K562 treated with DMSO at 1 percent for 24 hours (cell line): ENCODE data around the gene C11orf42. TPM values are rescaled to one million over a fixed set of nuclear protein-coding genes. Genes with fewer than 3 reads are reported as not detected.

Source experiments
- total RNA-seq: library from RNA; unstranded; fragments of 300-600 nt; gene quantifications from 2 replicates; pipeline ENCODE4 v1.2.3, GENCODE V29; 2022; ENCODE audit warnings: low read depth; ENCODE audit not compliant: insufficient read depth

C11orf42 gene, protein sequence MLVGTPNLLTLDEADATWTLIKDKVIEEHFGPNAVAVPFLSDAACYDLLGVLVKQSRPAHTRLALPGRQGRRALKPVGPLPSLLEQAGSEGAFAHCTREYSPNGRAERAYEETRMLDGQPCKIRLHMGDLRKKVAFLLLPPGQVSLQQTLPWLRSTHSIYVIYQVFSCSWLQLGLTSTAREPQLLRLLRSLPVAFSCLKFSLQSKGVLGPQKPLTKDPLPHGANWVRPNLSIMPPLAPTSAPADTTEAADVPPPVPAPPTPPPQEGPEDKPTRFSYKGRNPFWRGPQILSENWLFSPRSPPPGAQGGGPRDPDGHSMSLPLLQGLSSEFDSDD
- 1.1 TPM in 1 of 2 replicates, not detected in the other for total RNA-seq

GRCh38 chr11:6205366-6205765, at the start of gene C11orf42:
TSS of gene C11orf42 (plus strand) at chr11:6205557. CDS start at chr11:6205616, 59 bp downstream.

GRCh38 chr11:6170226-6170625, 35.1 kb upstream of the C11orf42 start, which contains the start of gene OR52B2:
TSS of gene OR52B2 (minus strand) at chr11:6170326. CDS start at chr11:6170326, 0 bp downstream.

DNA sequence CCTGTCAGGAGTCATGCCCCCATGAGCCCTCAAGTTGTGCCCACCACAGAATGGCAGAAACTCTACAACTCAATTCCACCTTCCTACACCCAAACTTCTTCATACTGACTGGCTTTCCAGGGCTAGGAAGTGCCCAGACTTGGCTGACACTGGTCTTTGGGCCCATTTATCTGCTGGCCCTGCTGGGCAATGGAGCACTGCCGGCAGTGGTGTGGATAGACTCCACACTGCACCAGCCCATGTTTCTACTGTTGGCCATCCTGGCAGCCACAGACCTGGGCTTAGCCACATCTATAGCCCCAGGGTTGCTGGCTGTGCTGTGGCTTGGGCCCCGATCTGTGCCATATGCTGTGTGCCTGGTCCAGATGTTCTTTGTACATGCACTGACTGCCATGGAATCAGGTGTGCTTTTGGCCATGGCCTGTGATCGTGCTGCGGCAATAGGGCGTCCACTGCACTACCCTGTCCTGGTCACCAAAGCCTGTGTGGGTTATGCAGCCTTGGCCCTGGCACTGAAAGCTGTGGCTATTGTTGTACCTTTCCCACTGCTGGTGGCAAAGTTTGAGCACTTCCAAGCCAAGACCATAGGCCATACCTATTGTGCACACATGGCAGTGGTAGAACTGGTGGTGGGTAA, 6.1 kb upstream of the C11orf42 start, which contains the start of gene OR52W1:
TSS of gene OR52W1 (plus strand) at position 51 of the 637 bp plus-strand sequence. CDS start at position 51, 0 bp downstream.

GRCh38 chr11:6234387-6235107, 29.2 kb downstream of the C11orf42 start, which contains the start of gene FHIP1B:
TSS of gene FHIP1B (minus strand) at chr11:6234636. CDS start at chr11:6224516, 10,120 bp downstream.

GRCh38 chr11:6238902-6239301, 33.5 kb downstream of the C11orf42 start, which contains the start of gene CNGA4:
TSS of gene CNGA4 (plus strand) at chr11:6239089. CDS start at chr11:6239207, 118 bp downstream.

Other genes with a start within 250 kb of the C11orf42 start
- not detected in 2 replicates for gene OR56A5, start 237.1 kb upstream of the C11orf42 start, total RNA-seq
- not detected in 2 replicates for gene OR52L1, start 218.6 kb upstream of the C11orf42 start, total RNA-seq
- gene OR56A4, start 198.6 kb upstream of the C11orf42 start, total RNA-seq: not detected in 2 replicates
- gene OR56A1, start 174.8 kb upstream of the C11orf42 start, total RNA-seq: not detected in 2 replicates
- gene OR56B4, start 97.9 kb upstream of the C11orf42 start, total RNA-seq: not detected in 2 replicates
- not detected in 2 replicates for gene OR52B2, start 35.2 kb upstream of the C11orf42 start, total RNA-seq
- not detected in 2 replicates for gene OR52W1, start 6.3 kb upstream of the C11orf42 start, total RNA-seq
- gene FHIP1B, start 29.1 kb downstream of the C11orf42 start, total RNA-seq: 19.6 and 22.2 TPM in 2 replicates
- gene CNGA4, start 33.5 kb downstream of the C11orf42 start, total RNA-seq: not detected in 2 replicates
- gene CCKBR, start 54.3 kb downstream of the C11orf42 start, total RNA-seq: not detected in 2 replicates
- not detected in 2 replicates for gene CAVIN3, start 114.9 kb downstream of the C11orf42 start, total RNA-seq
- gene SMPD1, start 184.9 kb downstream of the C11orf42 start, total RNA-seq: 47.6 and 53.9 TPM in 2 replicates
- gene APBB1, start 213.5 kb downstream of the C11orf42 start, total RNA-seq: 3.1 and 3.4 TPM in 2 replicates
- gene HPX, start 235.4 kb downstream of the C11orf42 start, total RNA-seq: 0.46 and 0.95 TPM in 2 replicates